ENCODE results near the gene FOXO3B.
"Not testable (repeated sequence)": the region's sequence is repeated elsewhere in the genome, so short reads cannot be mapped to it uniquely, and the experiment has no call there.

- TF ChIP-seq CTCF (IDR thresholded peaks at IDR 0.05; ENCODE audit: low read depth, low read length, poor library complexity, severe bottlenecking); EZH2phosphoT487 (IDR thresholded peaks at IDR 0.05; ENCODE audit: borderline replicate concordance, low read length): not testable (repeated sequence)
These were observed 23.8 kb upstream of the FOXO3B start for GRCh38 chr17:18705955-18706354.

Measured in DOHH2 (cell line).